ENCODE measurements around the gene PHAF1. TPM values are rescaled to one million over a fixed set of nuclear protein-coding genes. Genes with fewer than 3 reads are reported as not detected.

PHAF1 gene
- total and polyA plus RNA-seq, 2 of the 13 experiments (the other 11 are each of a cell fraction or from before 2014, with no cell fraction given): 48.3 to 174 TPM

- Histone ChIP-seq H3K9me3 (ENCODE audit: low read length) (no peaks in the 10 kb centered on the region), H3K4me3 (replicated peaks in 1 of 3; ENCODE audit: insufficient read depth in 1 of 3, low read depth in 2 of 3, low read length in 3 of 3) (no peak overlapping the region), H3K27me3 (ENCODE audit: control insufficient read depth in 1 of 2, insufficient read depth in 2 of 2, low read length in 2 of 2) (no peaks in the 10 kb centered on the region), H3K36me3 (replicated peaks in 1 of 2; ENCODE audit: control insufficient read depth in 1 of 2, insufficient read depth in 2 of 2, low read length in 2 of 2) (peaks cover 5 to 7% of the 10 kb centered on the region in 2 experiments; a peak in 4 of 5 replicates), H3K9ac (ENCODE audit: insufficient read depth, low read depth, low read length) (no peak overlapping the region), H2AFZ (ENCODE audit: low read length) (no peak overlapping the region), H3K4me1 (ENCODE audit: insufficient read depth, low read length) (peaks cover 7% of the 10 kb centered on the region; the same call in 1 of the 2 replicates), H3K79me2 (ENCODE audit: insufficient read depth, low read length) (no peaks in the 10 kb centered on the region), H4K20me1 (ENCODE audit: insufficient read depth, low read length) (no peaks in the 10 kb centered on the region), H3K27ac (ENCODE audit: extremely low read length, insufficient read depth, low read length) (no peak overlapping the region), H3K4me2 (ENCODE audit: low read depth, low read length) (no peak overlapping the region)
- no peak for ATAC-seq
- POLR2A ChIA-PET: no interaction called here
- no peak for TF ChIP-seq STAG1 (CRISPR knock-in tag; IDR thresholded peaks at IDR 0.05)
- TF ChIP-seq E2F5 (CRISPR knock-in tag; conservative IDR thresholded peaks at IDR 0.05): no peak
- no peak for TF ChIP-seq GABPA (IDR thresholded peaks at IDR 0.05; ENCODE audit: low read depth, low read length)
- no peak for TF ChIP-seq GABPA (CRISPR knock-in tag; IDR thresholded peaks at IDR 0.05; ENCODE audit: low read depth)
- intact Hi-C loops (cut with micrococcal nuclease; ENCODE audit: unreplicated experiment): no loop called here
- no TSS peak for BruUV-seq (replicated peaks)
- in situ Hi-C loops (cut with HindIII; ENCODE audit: extremely low pct_ligation_motif_present, low pct_unique_long_range_greater_than_20kb): no loop called here
- CTCF ChIA-PET (ENCODE audit: low intra/inter-chr PET ratio, low total read pairs): no interaction called here
- DNase-seq (ENCODE audit: low spot score): no peak
- no peak for FAIRE-seq
Observed at GRCh38 chr16:67087803-67088202, 21.9 kb upstream of the PHAF1 start.

GRCh38 chr16:67088551-67088950 is 21.2 kb upstream of the PHAF1 start:
- H3K4me3 ChIP-seq (replicated peaks in 1 of 3; ENCODE audit: insufficient read depth in 1 of 3, low read depth in 2 of 3, low read length in 3 of 3): no peak overlapping the region
- BruUV-seq (replicated peaks): no TSS peak
- no peaks in the 10 kb centered on the region for H4K20me1 ChIP-seq (ENCODE audit: insufficient read depth, low read length)
- no peaks in the 10 kb centered on the region for H3K79me2 ChIP-seq (ENCODE audit: insufficient read depth, low read length)
- H3K4me2 ChIP-seq (ENCODE audit: low read depth, low read length): no peak overlapping the region
- ATAC-seq (no peak), FAIRE-seq (no peak), DNase-seq (ENCODE audit: low spot score) (no peak)
- no peaks in the 10 kb centered on the region for H3K27me3 ChIP-seq (ENCODE audit: control insufficient read depth in 1 of 2, insufficient read depth in 2 of 2, low read length in 2 of 2)
- H3K4me1 ChIP-seq (ENCODE audit: insufficient read depth, low read length): peaks cover 7% of the 10 kb centered on the region; the same call in 1 of the 2 replicates
- CTCF ChIA-PET (ENCODE audit: low intra/inter-chr PET ratio, low total read pairs): no interaction called here
- H3K27ac ChIP-seq (ENCODE audit: extremely low read length, insufficient read depth, low read length): no peak overlapping the region
- H2AFZ ChIP-seq (ENCODE audit: low read length): no peak overlapping the region
- in situ Hi-C loops (cut with HindIII; ENCODE audit: extremely low pct_ligation_motif_present, low pct_unique_long_range_greater_than_20kb) (no loop called here), intact Hi-C loops (cut with micrococcal nuclease; ENCODE audit: unreplicated experiment) (no loop called here)
- POLR2A ChIA-PET: no interaction called here
- no peaks in the 10 kb centered on the region for H3K9me3 ChIP-seq (ENCODE audit: low read length)
- peaks cover 4 to 7% of the 10 kb centered on the region in 2 experiments for H3K36me3 ChIP-seq (replicated peaks in 1 of 2; ENCODE audit: control insufficient read depth in 1 of 2, insufficient read depth in 2 of 2, low read length in 2 of 2)
- H3K9ac ChIP-seq (ENCODE audit: insufficient read depth, low read depth, low read length): no peak overlapping the region
- 94% methylated on average over 4 of the region's 4 CpGs for WGBS (ENCODE audit: low lambda C conversion rate)
- TF ChIP-seq ZBTB2 (CRISPR knock-in tag; IDR thresholded peaks at IDR 0.05; ENCODE audit: low read depth) (no peak), ZNF296 (CRISPR knock-in tag; conservative IDR thresholded peaks at IDR 0.05) (no peak), CTCF (CRISPR knock-in tag; IDR thresholded peaks at IDR 0.05) (no peak), MBNL3 (CRISPR knock-in tag; conservative IDR thresholded peaks at IDR 0.05) (no peak), SOX5 (CRISPR knock-in tag; IDR thresholded peaks at IDR 0.05; ENCODE audit: borderline replicate concordance) (no peak), DDIT3 (CRISPR knock-in tag; IDR thresholded peaks at IDR 0.05) (no peak), ZGPAT (CRISPR knock-in tag; IDR thresholded peaks at IDR 0.05) (no peak)

All from HepG2 (cell line).